ENCODE data around the gene SHISA2.

- TF ChIP-seq CTCF (IDR thresholded peaks at IDR 0.05): no peak
- no peak for TF ChIP-seq POLR2AphosphoS5 (IDR thresholded peaks at IDR 0.05; ENCODE audit: low read depth, low read length)
- no peak for TF ChIP-seq TCF7L2 (IDR thresholded peaks at IDR 0.05; ENCODE audit: low read depth, low read length)
- no peak for TF ChIP-seq REST (IDR thresholded peaks at IDR 0.05; ENCODE audit: insufficient read depth in 1 of 2, low read depth in 2 of 2, low read length in 1 of 2)
- TF ChIP-seq SIN3A (IDR thresholded peaks at IDR 0.05; ENCODE audit: borderline replicate concordance, insufficient read depth, low read depth, low read length): no peak
Observed at GRCh38 chr13:26020891-26021290, 30.9 kb downstream of the SHISA2 start.
